HG02798 (cell line): Measurements from ENCODE around the gene HJURP.
"Not testable (repeated sequence)": the region's sequence is repeated elsewhere in the genome, so short reads cannot be mapped to it uniquely, and the experiment has no call there.

Source experiments
- ATAC-seq: cut with Tn5 transposase; IDR thresholded peaks from one replicate; pipeline ENCODE4 v1.9.1; 2021; ENCODE audit warnings: mild to moderate bottlenecking; ENCODE audit not compliant: unreplicated experiment, poor library complexity

Gene HJURP, protein sequence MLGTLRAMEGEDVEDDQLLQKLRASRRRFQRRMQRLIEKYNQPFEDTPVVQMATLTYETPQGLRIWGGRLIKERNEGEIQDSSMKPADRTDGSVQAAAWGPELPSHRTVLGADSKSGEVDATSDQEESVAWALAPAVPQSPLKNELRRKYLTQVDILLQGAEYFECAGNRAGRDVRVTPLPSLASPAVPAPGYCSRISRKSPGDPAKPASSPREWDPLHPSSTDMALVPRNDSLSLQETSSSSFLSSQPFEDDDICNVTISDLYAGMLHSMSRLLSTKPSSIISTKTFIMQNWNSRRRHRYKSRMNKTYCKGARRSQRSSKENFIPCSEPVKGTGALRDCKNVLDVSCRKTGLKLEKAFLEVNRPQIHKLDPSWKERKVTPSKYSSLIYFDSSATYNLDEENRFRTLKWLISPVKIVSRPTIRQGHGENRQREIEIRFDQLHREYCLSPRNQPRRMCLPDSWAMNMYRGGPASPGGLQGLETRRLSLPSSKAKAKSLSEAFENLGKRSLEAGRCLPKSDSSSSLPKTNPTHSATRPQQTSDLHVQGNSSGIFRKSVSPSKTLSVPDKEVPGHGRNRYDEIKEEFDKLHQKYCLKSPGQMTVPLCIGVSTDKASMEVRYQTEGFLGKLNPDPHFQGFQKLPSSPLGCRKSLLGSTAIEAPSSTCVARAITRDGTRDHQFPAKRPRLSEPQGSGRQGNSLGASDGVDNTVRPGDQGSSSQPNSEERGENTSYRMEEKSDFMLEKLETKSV

DNA sequence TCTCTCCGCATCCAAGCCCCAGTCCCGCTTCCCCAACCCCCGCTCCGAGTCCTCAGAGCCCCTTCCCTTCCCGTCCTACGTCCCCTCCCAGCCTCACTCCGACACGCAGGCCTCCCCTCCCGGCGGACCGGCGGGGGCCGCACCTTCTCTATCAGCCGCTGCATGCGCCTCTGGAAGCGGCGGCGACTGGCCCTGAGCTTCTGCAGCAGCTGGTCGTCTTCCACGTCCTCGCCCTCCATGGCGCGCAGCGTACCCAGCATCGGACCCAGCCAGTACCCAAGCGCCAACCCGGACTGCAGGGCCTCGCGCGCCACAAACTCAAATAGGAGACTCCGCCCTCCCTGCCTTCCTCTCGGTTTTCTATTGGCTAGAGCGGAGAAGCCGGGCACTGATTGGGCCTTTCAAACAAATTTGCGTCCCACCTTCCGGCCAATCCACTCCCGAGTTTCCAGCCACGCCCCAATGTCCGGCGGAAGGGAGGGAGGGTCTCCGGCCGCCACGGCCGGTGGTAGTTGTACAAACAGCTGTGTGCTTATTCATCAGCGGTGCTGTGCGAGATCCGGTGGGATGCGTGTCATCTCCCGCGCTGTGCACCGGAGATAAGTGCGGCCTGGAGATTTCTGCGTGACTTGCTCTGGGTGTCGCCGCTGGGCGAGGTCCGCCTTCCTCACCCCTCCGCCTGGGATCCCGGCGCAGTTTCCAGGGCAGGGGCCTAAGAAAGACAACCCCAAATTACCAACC, at the start of gene HJURP:
TSS of gene HJURP (minus strand) at position 295 of the 741 bp plus-strand sequence. CDS start at position 260, 35 bp downstream.
- peak; percentile 98 for ATAC-seq

- ATAC-seq: no peak
Observed at GRCh38 chr2:233901884-233902283, 47.5 kb upstream of the HJURP start.

DNA sequence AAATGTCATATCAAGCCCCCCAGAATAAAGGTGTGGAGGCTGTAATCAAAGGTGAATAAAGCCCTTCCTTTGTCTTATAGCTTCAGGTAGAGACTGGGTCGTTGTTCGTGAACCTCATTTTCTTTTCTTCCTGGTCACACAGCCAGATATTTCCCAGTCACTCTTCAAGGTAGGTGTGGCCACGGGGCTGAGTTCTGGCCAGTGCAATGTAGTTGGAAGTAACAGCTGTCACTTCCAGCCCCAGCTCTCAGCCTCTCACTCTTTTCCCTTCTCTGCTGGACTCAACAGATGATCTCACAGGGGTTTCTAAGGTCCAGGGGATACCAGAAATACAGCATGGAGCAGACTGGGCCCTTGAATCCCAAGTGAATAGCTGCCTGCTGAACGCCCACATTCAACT, 47.0 kb upstream of the HJURP start:
- no peak for ATAC-seq

GRCh38 chr2:233896253-233896652, 41.9 kb upstream of the HJURP start:
- ATAC-seq: not testable (repeated sequence)

DNA sequence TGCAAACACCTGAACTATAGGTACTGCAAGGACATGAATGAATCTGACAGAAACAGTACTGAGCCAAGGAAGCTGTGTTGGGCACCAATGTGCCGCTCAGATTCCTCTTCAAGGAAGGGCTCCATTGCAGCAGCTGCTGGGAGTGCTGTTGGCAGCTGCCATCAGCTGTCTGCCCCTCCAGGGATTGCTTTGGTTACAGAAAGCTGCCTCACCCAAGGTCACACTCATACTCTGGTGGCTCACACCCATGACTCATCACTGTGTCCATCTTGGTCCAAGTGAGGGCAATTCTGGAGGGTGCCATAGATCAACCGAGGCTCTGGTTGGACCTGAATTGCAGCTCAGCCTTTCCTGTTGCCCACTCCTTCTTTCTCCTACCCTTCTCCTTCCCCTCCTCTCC, 38.5 kb upstream of the HJURP start:
- ATAC-seq: no peak

GRCh38 chr2:233882353-233882752, 28.0 kb upstream of the HJURP start:
- no peak for ATAC-seq

DNA sequence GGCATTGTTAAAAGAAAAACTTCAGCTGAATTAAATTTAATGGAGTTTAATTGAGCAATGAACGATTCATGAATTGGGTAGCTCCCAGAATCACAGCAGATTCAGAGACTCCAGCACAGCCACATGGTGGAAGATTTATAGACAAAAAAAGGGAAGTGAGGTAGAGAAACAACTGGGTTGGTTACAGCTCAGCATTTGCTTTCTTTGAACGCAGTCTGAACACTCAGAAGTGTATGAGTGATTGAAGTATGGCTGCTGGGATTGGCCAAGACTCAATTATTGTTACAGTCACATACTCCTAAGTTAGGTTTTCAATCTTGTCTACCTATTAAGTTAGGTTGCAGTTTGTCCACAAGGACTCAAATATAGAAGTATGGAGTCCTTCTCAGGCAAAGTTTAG, 17.8 kb upstream of the HJURP start:
- not testable (repeated sequence) for ATAC-seq

DNA sequence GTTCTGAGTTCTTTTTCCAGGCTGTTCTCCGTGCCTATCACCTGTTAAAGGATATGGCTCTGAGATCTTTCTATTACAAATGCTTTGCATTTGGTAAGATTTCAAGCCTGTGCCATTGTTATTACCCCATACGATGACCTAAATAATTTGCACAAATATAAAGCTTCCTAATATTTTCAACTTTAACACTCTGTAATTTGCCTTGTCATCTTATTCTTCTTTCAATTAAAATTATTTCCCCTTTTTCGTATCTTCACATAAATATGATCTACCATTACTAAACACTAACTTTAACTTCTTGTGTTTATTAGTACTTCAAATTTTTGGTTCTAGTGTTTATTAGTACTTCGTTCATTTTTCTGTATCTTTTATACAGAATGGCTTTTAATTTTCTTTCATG, 17.1 kb upstream of the HJURP start:
- no peak for ATAC-seq

DNA sequence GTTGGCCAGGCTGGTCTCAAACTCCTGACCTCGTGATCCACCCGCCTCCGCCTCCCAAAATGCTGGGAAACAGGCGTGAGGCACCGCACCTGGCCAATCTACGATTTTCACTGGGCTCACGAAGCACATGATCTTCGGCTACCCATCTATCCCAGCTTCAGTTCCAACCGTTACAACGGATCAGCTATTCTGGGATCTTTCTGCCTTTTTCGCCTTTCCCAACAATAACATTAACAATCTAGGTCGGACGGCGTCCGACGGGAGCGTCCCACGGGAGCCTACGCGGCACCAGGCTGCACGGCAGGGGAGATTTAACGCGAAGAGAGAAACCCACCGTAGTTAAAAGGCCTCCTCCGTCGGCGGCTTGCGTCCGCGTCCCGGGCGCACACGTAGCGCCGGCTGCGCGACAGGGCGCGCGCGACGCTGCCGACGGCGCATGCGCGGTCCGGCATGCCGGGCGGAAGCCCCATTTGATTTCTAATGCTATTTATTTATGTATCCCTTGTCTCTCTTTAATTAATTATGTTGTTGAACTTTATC, 13.7 kb upstream of the HJURP start, which contains the start of gene MSL3B:
TSS of gene MSL3B (minus strand) at position 394 of the 540 bp plus-strand sequence.
- ATAC-seq: peak; percentile 78

GRCh38 chr2:233866479-233866878, 12.1 kb upstream of the HJURP start:
- ATAC-seq: no peak

- no peak for ATAC-seq
Observed at GRCh38 chr2:233865838-233866237, 11.5 kb upstream of the HJURP start.

GRCh38 chr2:233862261-233862768, 8.0 kb upstream of the HJURP start:
- ATAC-seq: no peak

DNA sequence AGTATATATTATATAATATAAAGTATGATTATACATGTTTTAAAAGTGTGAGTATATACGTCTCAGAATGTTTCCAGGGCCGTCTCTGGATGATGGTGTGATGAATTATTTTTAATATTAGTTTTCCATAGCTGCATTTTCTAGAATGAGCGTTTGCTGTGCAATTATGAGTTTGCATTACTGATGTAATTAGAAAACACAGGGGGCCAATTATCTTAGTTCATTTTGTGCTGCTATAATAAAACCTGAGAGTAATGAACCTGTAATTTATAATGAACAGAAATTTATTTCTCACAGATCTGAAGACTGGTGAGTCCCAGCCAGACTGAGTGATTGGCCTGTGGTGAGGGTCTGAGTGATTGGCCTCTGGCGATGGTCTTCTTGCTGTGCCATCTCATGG, 4.0 kb upstream of the HJURP start:
- ATAC-seq: no peak

DNA sequence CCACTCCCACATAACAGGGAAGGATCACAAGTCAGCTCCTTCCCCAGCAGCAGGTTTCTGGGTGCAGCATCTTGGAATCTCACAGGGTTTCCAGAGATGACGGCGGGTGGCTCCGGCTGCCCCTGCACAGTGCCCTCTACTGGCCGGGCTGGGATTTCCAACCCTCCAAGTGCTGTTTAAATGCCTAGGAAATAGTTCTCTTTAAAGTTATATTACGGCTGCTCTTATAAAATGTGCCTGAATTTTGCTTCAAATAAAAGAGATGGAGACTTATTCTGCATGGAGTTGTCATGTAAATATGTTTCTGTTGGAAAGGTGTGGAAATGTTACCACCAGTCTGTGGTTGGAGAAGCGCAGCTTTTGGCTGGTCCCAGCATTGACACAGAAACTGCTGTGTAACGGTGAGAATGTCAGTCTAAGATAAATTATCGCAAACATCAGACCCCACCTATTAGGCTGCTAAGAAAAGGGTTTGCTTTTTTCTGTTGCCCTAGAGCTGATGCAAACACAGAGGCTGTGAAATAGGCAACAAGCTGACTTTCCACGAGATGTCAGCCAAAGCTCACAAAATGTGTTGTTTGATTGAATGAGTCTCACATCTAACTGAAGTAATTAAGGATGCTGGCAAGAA, 3.3 kb upstream of the HJURP start:
- no peak for ATAC-seq

DNA sequence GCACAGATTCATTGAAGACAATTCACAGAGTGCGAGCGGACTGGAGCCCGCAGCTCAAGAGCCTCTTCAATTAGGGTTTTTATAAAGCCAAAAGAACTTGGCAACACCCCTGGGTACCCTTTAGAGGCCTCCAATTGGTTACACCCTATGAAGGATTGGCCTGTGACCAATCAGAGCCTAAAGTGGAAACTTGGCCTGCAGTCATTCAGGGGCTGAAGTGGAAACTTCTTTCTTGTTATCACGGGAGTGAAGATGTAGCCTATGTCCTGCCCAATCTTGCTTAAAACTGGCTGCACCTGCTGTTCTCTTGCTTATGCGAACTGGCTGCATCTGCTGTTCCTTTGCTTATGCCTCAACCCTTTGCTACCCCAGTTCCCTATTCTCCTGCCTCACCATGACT, 1.8 kb upstream of the HJURP start:
- ATAC-seq: no peak

GRCh38 chr2:233855345-233855744, 1.0 kb upstream of the HJURP start:
- no peak for ATAC-seq

DNA sequence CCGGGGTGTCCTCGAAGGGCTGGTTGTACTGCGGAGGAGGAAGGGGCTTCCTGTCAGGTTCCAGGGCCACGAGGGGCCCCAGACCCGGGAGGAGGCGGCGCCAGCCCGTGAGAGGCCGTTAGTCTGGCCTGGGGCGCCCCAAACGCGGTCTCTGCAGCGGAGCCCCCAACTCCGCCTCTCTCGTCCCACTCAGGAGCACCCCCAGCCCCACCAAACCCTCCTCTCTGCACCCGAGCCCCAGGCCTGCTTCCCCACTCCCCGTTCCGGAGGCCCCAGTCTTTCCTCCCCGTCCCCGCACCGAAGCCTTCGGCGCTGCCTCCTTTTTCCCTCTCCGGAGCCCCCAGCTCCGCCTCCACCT, 473 bp downstream of the HJURP start:
- ATAC-seq: no peak

DNA sequence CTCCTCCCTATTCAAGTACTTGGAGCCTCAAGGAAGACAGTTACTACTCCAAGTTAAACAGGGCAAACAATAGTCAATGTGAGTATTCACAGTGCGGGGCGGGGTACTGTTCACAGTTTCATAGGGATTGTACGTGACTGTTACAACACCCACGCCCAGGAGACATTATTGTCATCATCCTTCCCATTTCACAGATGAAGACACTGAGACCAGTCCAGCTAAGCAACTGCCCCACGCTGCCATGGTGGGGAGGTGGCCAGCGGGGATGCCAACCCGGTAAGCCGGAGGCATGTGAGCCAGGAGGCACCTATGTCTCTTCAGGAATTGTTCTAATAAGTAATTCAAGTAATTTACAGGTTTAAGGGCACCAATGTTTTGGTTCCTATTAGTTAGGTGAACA, 982 bp downstream of the HJURP start:
- ATAC-seq: no peak

- no peak for ATAC-seq
Observed at GRCh38 chr2:233852056-233852455, 2.3 kb downstream of the HJURP start.

- ATAC-seq: no peak
Observed at GRCh38 chr2:233851169-233851568, 3.2 kb downstream of the HJURP start.
